Kidney tubule cell (primary cell): ENCODE measurements around the gene CRY1.
A peak's percentile ranks its signal among the peaks of the same experiment; 100 is the strongest.
"Not testable (repeated sequence)": the region's sequence is repeated elsewhere in the genome, so short reads cannot be mapped to it uniquely, and the experiment has no call there.

Source experiments
- DNase-seq: peaks from one replicate; pipeline ENCODE4 v3.0.0-alpha.2; 2018; ENCODE audit warnings: low spot score

CRY1 gene

DNA sequence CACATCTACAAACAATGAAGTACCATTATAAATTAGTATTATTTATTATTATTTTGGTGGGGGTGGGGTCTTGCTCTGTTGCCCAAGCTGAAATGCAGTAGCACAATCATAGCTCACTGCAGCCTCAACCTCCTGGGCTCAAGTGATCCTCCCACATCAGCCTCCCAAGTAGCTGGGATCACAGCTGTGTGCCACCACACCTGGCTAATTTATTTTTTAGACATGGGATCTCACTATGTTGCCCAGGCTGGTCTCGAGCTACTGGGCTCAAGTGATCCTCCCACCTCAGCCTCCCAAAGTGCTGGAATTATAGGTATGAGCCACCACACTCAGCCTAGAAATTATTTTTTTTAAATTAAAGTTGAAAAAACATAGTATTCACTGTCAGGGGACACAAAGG lies 15.0 kb upstream of the CRY1 start:
- DNase-seq, result not testable (repeated sequence)

DNA sequence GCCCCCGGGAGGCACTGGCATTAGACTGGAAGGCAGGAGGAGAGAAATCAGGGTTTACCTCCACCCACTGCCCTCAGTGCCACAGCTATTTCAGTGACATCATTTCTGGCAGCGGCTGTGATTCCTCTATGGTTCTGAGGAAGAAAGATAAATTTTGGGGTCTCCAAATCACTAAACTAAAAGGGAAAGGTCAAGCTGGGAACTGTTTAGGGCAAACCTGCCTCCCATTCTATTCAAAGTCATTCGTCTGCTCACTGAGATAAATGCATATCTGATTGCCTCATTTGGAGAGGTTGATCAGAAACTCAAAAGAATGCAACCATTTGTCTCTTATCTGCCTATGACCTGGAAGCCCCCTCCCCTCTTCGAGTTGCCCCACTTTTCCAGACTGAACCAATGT lies 14.0 kb upstream of the CRY1 start:
- no peak for DNase-seq

GRCh38 chr12:107106241-107107025 lies 13.1 kb upstream of the CRY1 start:
- no peak for DNase-seq

- no peak for DNase-seq
Observed at GRCh38 chr12:107105410-107105703, 12.0 kb upstream of the CRY1 start.

- DNase-seq, result no peak
Observed at GRCh38 chr12:107103516-107103915, 10.2 kb upstream of the CRY1 start.

GRCh38 chr12:107103097-107103496 lies 9.7 kb upstream of the CRY1 start:
- DNase-seq, result no peak

- DNase-seq, result no peak
Observed at GRCh38 chr12:107102294-107102693, 8.9 kb upstream of the CRY1 start.

DNA sequence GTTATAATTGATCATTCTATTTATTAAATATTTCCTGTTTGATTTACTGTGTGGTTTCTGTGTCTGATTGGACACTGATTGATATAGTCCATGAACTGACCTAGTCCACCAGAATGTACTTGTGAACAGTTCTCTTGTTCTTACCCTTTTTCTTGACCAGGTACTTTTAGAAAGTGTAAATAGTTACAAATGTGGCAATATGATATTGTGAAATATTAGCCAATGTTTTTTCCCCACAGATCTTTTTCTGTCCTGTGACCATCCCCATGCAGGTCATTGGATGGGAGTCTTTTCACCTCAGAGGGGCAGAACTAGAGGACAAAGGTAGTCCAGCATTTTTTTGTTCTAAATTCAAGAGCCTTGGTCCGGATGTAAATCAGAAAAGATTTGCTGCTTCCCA lies 8.3 kb upstream of the CRY1 start:
- DNase-seq, result no peak

- no peak for DNase-seq
Observed at GRCh38 chr12:107099917-107100316, 6.6 kb upstream of the CRY1 start.

- DNase-seq, result no peak
Observed at GRCh38 chr12:107096571-107096970, 3.2 kb upstream of the CRY1 start.

DNA sequence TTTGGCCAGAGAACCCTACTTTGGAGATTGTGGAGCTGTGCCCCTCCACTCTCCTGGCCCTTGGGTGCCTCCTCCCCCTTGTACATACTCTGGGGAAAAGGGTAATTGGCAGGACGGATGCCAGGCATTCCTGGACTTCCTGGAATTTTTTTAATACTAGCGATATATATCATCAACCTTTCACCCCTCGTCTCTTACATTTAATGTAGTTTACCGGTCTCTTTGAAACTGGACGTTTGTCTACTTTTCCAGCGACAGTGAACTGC lies 767 bp upstream of the CRY1 start:
- peak; percentile 79 for DNase-seq

GRCh38 chr12:107092669-107093416 lies 506 bp downstream of the CRY1 start:
- DNase-seq, result peak; percentile 73

DNA sequence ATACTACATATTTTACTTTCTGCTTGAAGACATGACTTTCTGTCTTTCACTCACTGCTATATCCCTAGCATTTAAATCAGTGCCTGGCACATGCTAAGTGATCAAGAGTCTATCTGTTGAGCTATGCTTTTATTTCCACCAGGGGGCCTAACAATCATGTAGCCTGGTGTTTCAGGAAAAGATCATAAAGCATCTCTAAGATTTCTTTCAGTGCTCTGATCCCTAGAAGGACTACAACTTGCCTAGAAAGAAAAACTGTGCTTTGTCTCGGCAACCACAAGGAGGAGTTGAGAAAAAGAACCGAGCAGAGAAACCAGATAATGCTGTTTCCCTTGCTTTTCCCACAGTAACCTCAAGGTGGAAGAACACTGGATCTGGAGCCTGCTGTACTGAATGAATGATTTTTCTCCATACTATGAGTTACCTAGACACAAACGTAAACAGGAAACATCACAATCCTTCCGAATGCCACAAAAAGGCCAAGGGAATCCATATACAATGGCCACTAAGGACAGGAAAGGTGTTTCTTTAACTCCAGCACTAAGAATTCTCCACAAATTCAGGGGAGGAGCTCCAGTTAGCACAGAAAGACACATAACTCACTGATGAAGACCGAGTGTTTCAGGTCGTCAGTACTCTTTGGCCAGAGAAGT lies 1.2 kb downstream of the CRY1 start:
- DNase-seq, result peak; percentile 97

GRCh38 chr12:107091381-107091780 lies 2.0 kb downstream of the CRY1 start:
- peak; percentile 60 for DNase-seq

- DNase-seq, result no peak
Observed at GRCh38 chr12:107090711-107091110, 2.6 kb downstream of the CRY1 start.

GRCh38 chr12:107088912-107089311 lies 4.4 kb downstream of the CRY1 start:
- DNase-seq, result no peak

DNA sequence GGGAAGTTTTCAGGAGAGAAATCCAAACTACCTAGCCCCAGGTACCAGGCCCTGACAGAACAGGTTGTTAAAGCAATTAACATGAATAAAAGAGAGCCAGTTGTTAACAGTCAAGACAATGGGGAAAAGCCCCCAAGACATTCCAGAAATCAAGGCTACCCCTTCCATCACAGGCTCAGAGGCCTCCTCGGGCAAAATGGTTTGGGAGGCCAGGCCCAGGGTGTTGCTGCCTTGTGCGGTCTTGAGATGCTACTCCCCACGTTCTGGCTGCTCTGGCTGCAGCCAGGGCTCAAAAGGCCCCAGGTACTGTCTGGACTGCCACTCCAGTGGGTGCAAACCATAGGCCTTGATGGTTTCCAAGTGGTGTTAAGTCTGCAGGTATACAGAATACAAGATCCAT lies 7.0 kb downstream of the CRY1 start:
- DNase-seq, result no peak

DNA sequence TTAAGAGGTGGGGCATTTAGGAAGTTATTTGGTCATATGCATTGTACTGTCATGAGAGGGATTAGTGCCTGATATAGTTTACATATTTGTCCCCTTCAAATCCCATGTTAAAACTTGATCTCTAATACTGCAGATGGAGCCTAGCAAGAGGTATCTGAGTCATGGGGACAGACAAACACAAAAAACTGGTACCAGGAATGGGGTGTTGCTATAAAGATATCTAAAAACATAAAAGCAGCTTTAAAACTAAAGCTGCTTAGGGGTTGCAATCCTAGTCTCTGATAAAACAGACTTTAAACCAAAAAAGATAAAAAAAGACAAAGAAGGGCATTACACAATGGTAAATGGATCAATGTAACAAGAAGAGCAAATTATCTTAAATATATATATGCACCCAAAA lies 11.6 kb downstream of the CRY1 start:
- no peak for DNase-seq

- DNase-seq, result no peak
Observed at GRCh38 chr12:107080299-107080698, 13.1 kb downstream of the CRY1 start.

DNA sequence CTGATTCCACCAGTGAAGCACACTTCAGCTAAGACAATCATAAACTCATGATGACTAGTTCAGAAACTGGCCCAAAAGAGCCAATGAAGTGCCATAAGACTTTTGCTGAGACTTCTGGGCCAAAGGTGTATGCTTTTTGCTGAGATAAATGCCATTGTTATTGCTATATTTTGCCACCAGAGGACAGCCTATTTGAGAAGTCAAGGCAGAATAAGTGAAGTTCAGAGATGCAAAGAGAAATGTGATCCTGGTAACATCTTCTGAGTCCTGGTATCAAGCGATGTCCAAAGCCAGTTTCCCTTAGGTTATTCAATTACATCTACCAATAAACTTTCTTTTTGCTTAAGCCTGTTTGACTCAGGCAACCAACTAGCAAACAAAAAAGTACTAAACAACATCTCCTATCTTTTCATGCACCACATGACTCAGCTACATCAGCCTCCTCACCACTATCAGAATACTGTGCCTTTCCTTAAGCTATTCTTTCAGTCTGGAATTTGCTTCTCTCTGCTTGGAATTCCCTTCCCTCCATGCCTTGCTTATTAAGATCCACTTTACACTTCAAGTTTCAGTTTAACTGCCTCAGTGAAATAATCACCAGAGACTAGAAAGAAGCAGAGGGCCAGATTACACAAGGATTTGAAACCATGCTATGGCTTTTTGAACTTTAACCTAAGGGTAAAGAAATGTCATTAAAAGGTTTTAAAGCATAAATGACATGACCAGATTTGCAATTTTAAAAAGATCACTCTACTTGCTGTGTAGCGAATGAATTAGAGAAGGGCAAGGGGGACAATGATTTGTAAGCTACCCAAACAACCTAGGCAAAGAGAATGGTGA lies 14.0 kb downstream of the CRY1 start:
- peak; percentile 54 for DNase-seq

DNA sequence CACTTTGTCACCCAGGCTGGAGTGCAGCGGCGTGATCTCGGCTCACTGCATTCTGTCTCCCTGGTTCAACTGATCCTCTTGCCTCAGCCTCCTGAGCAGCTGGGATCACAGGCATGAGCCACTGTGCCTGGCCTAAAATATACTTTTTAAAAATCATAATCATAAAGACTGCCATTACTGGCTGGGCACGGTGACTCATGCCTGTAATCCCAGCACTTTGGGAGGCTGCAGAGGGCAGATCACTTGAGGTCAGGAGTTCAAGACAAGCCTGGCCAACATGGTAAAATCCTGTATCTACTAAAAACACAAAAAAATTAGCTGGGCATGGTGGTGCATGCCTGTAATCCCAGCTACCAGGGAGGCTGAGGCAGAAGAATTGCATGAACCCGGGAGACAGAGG lies 20.1 kb downstream of the CRY1 start:
- not testable (repeated sequence) for DNase-seq

DNA sequence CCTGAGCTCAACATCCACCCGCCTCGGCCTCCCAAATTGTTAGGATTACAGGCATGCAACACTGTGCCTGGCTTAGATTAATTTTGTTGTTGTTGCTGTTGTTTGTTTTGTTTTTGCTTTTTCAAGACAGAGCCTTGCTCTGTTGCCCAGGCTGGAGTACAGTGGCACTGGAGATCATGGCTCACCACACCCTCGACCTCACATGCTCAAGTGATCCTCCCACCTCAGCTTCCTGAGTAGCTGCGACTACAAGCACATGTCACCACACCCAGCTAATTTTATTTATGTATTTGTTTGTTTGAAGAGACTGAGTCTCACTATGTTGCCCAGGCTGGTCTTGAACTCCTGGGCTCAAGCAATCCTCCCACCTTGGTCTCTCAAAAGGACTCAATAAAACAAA lies 26.7 kb downstream of the CRY1 start:
- no peak for DNase-seq

DNA sequence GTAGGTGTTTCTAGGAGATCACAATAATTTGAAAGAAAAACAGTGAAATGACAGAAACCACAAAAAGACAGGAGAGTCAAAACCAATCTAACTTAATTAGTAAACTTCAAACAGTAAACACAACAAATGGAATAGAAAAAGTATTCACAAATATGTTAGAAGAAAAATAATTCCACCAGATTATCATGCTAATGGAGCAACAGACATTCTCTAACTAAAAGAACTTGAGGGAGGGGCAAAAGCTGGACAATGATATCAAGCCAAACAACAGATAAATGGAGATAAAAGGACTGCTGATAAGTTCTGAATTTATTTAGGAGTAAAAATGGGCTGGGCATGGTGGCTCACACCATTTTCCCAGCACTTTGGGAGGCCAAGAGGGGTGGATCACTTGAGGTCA lies 28.7 kb downstream of the CRY1 start:
- no peak for DNase-seq
